Panc1 (cell line): ENCODE data around the gene JAZF1. TPM values are rescaled to one million over a fixed set of nuclear protein-coding genes. Genes with fewer than 3 reads are reported as not detected.

Source experiments
- ATAC-seq: fragments of 200-7000 bp; cut with Tn5 transposase; 2 replicates; pipeline ENCODE4 v1.9.1; 2020; ENCODE audit warnings: mild to moderate bottlenecking, moderate library complexity
- BruUV-seq: library from RNA; stranded (reverse); fragments of 400-500 nt; replicated peaks from 2 replicates; lab custom pipeline; 2021; lab: Mats Ljungman, UMichigan
- CTCF ChIA-PET: fragments of 300-600 bp; sonication (Branson Sonifier 250); formaldehyde crosslinking; loops from one replicate; lab custom pipeline; 2022; ENCODE audit warnings: antibody characterized with exemption; lab: Charles Lee
- POLR2A ChIA-PET: fragments of 300-600 bp; sonication (Branson Sonifier 250); formaldehyde crosslinking; loops from one replicate; lab custom pipeline; 2022; ENCODE audit warnings: antibody characterized with exemption; lab: Charles Lee
- DNase-seq: peaks from one replicate; pipeline ENCODE4 v3.0.0-alpha.2; 2010; ENCODE audit warnings: low read depth, low spot score
- H3K27ac ChIP-seq: 2 replicates; pipeline ENCODE4 v1.5.1; 2011; ENCODE audit warnings: mild to moderate bottlenecking, low read length, inconsistent platforms
- H3K27me3 ChIP-seq: fragments of 200-500 bp; sonication (Bioruptor generic); 2 replicates; pipeline ENCODE4 v1.6.0; 2014; ENCODE audit warnings: low read length, inconsistent platforms; ENCODE audit not compliant: control insufficient read depth, insufficient read depth
- H3K36me3 ChIP-seq: fragments of 200-500 bp; sonication (Bioruptor generic); 2 replicates; pipeline ENCODE4 v1.5.1; 2014; ENCODE audit warnings: inconsistent platforms, mild to moderate bottlenecking, low read length, moderate library complexity; ENCODE audit not compliant: control insufficient read depth, insufficient read depth
- H3K4me1 ChIP-seq: 2 replicates; pipeline ENCODE4 v1.5.1; 2011; ENCODE audit warnings: inconsistent platforms, mild to moderate bottlenecking, low read length, moderate library complexity; ENCODE audit not compliant: control insufficient read depth, insufficient read depth
- H3K4me3 ChIP-seq, 2 experiments: 2 replicates each; pipeline ENCODE4 v1.5.1; 2011 to 2012; ENCODE audit warnings: low read depth in 2 of 2, low read length in 2 of 2, mild to moderate bottlenecking in 2 of 2, inconsistent platforms in 1 of 2, moderate library complexity in 1 of 2
- H3K9me3 ChIP-seq: fragments of 200-500 bp; sonication (Bioruptor generic); 2 replicates; pipeline ENCODE4 v1.5.1; 2014; ENCODE audit warnings: low read depth, mild to moderate bottlenecking, inconsistent platforms, low read length, moderate library complexity; ENCODE audit not compliant: control insufficient read depth, insufficient read depth
- CTCF ChIP-seq: fragments of 450-650 bp; IDR thresholded peaks from 2 replicates; pipeline ENCODE4 v1.5.1; 2017; ENCODE audit warnings: mild to moderate bottlenecking
- POLR2AphosphoS5 ChIP-seq: IDR thresholded peaks from 2 replicates; pipeline ENCODE4 v1.6.1; 2012; ENCODE audit warnings: mild to moderate bottlenecking, low read depth, low read length, moderate library complexity
- REST ChIP-seq, 2 experiments: IDR thresholded peaks; 2 replicates each; pipeline ENCODE4 v1.6.1; 2011 to 2012; ENCODE audit warnings: low read depth in 2 of 2, control low read depth in 1 of 2, low read length in 1 of 2, mild to moderate bottlenecking in 1 of 2, moderate library complexity in 1 of 2; ENCODE audit not compliant: insufficient read depth in 1 of 2
- SIN3A ChIP-seq: IDR thresholded peaks from 2 replicates; pipeline ENCODE4 v1.6.1; 2012; ENCODE audit warnings: low read depth, mild to moderate bottlenecking, low read length, moderate library complexity, borderline replicate concordance; ENCODE audit not compliant: insufficient read depth
- TCF7L2 ChIP-seq: IDR thresholded peaks from 2 replicates; pipeline ENCODE4 v1.6.1; 2011; ENCODE audit warnings: mild to moderate bottlenecking, low read depth, low read length, inconsistent platforms
- in situ Hi-C: cut with HindIII; loops from 2 replicates; pipeline ENCODE4 v1.10.0; 2016; ENCODE audit warnings: low sequenced_read_pairs, low pct_unique_long_range_greater_than_20kb
- intact Hi-C: fragments of 100-400 bp; cut with micrococcal nuclease; formaldehyde crosslinking; loops from one replicate; pipeline ENCODE4 v1.10.0; 2022; ENCODE audit not compliant: unreplicated experiment
- total RNA-seq: library from RNA; stranded (reverse); gene quantifications from one replicate; pipeline ENCODE4 v1.2.1, GENCODE V29; 2021; ENCODE audit not compliant: unreplicated experiment

The JAZF1 gene
- total RNA-seq, 1 experiment from 2014 or later = 8.8 TPM

GRCh38 chr7:27995228-27995627 is 185.4 kb downstream of the JAZF1 start:
- H3K9me3 ChIP-seq = no peaks in the 10 kb centered on the region
- intact Hi-C loops = no loop called here
- no peaks in the 10 kb centered on the region for H3K27me3 ChIP-seq
- DNase-seq = no peak
- TF ChIP-seq SIN3A = no peak
- TF ChIP-seq CTCF = no peak
- TF ChIP-seq TCF7L2 = no peak
- TF ChIP-seq POLR2AphosphoS5 = no peak
- TF ChIP-seq REST (IDR thresholded peaks at IDR 0.05; ENCODE audit: insufficient read depth in 1 of 2, low read depth in 2 of 2, low read length in 1 of 2) = no peak
- ChIA-PET CTCF (no interaction called here), POLR2A (interaction anchor here (0.9 kb wide), 1 partner anchor 13 kb away, joined by 3 read pairs; no protein-coding TSS in a partner anchor)
- H3K4me1 ChIP-seq = peaks cover 28% of the 10 kb centered on the region
- in situ Hi-C loops = no loop called here
- H3K4me3 ChIP-seq = no peak overlapping the region
- no peaks in the 10 kb centered on the region for H3K36me3 ChIP-seq
- H3K27ac ChIP-seq = no peak overlapping the region
- no peak for ATAC-seq
- no TSS peak for BruUV-seq

- DNase-seq = no peak
- Histone ChIP-seq H3K4me1 (peaks cover 28% of the 10 kb centered on the region), H3K4me3 (no peak overlapping the region), H3K27ac (peak overlapping the region; percentile 32; the same call in 1 of the 2 replicates), H3K9me3 (no peaks in the 10 kb centered on the region), H3K36me3 (no peaks in the 10 kb centered on the region), H3K27me3 (no peaks in the 10 kb centered on the region)
- POLR2A ChIA-PET = interaction anchor here (0.6 to 1.0 kb wide), 2 partner anchors 42 to 230 kb away, joined by 3 read pairs; no protein-coding TSS in a partner anchor
- peak; percentile 81 for ATAC-seq
- no TSS peak for BruUV-seq
- in situ Hi-C loops (no loop called here), intact Hi-C loops (no loop called here)
- CTCF ChIA-PET = no interaction called here
- TF ChIP-seq POLR2AphosphoS5 = no peak
- no peak for TF ChIP-seq TCF7L2
- TF ChIP-seq SIN3A = no peak
- no peak for TF ChIP-seq REST (IDR thresholded peaks at IDR 0.05; ENCODE audit: insufficient read depth in 1 of 2, low read depth in 2 of 2, low read length in 1 of 2)
- TF ChIP-seq CTCF = no peak
Measured at GRCh38 chr7:27994639-27995038, 186.0 kb downstream of the JAZF1 start.
